Activated T-cell treated with anti-CD3 and anti-CD28 coated beads, Interleukin-2, amount 50 U/mL, for 4 hours (primary cell): Measurements from ENCODE around the gene PPP1CC. TPM values are rescaled to one million over a fixed set of nuclear protein-coding genes. Genes with fewer than 3 reads are reported as not detected.
A peak's percentile ranks its signal among the peaks of the same experiment; 100 is the strongest.
"Not testable (repeated sequence)": the region's sequence is repeated elsewhere in the genome, so short reads cannot be mapped to it uniquely, and the experiment has no call there.

Source experiments
- ATAC-seq, 2 donors: fragments of 200-7000 bp; cut with Tn5 transposase; one replicate each; pipeline ENCODE4 v1.10.0; 2021
- DNase-seq: peaks from one replicate; pipeline ENCODE4 v3.0.0-alpha.2; 2020
- H3K27me3 Mint-ChIP-seq: one replicate; pipeline ENCODE4 v1.8.0; 2021; ENCODE audit warnings: low read depth, mixed read lengths
- H3K36me3 Mint-ChIP-seq: one replicate; pipeline ENCODE4 v1.8.0; 2022; ENCODE audit warnings: mixed read lengths; ENCODE audit not compliant: insufficient read depth
- H3K4me1 Mint-ChIP-seq: one replicate; pipeline ENCODE4 v1.8.0; 2021; ENCODE audit warnings: low read depth, mixed read lengths
- H3K4me3 Mint-ChIP-seq: one replicate; pipeline ENCODE4 v1.8.0; 2021; ENCODE audit warnings: mild to moderate bottlenecking, moderate library complexity, mixed read lengths
- H3K9me3 Mint-ChIP-seq: one replicate; pipeline ENCODE4 v1.8.0; 2021; ENCODE audit warnings: mixed read lengths
- total RNA-seq, 3 donors: library from RNA; stranded (reverse); gene quantifications; one replicate each; pipeline ENCODE4 v1.2.1, GENCODE V29; 2021

The PPP1CC gene
- total RNA-seq, 3 donors from 2014 or later, result 345 to 413 (median 354) TPM

- Mint-ChIP-seq H3K36me3 (peaks cover 60% of the 10 kb centered on the region), H3K4me1 (peaks cover 33% of the 10 kb centered on the region), H3K27me3 (no peaks in the 10 kb centered on the region), H3K4me3 (no peak overlapping the region), H3K9me3 (no peaks in the 10 kb centered on the region)
- ATAC-seq (no peak), DNase-seq (no peak)
These were observed 17.4 kb downstream of the PPP1CC start for GRCh38 chr12:110725267-110725666.

- not testable (repeated sequence) for H3K9me3 Mint-ChIP-seq, H3K4me3 Mint-ChIP-seq, DNase-seq, ATAC-seq, H3K27me3 Mint-ChIP-seq
- Mint-ChIP-seq H3K36me3 (peaks cover 66% of the 10 kb centered on the region), H3K4me1 (peaks cover 29% of the 10 kb centered on the region)
These were observed 19.8 kb downstream of the PPP1CC start for GRCh38 chr12:110722892-110723291.

- no peak for ATAC-seq
- no peaks in the 10 kb centered on the region for H3K9me3 Mint-ChIP-seq
- no peak overlapping the region for H3K4me3 Mint-ChIP-seq
- H3K4me1 Mint-ChIP-seq, result peaks cover 30% of the 10 kb centered on the region
- no peak for DNase-seq
- no peaks in the 10 kb centered on the region for H3K27me3 Mint-ChIP-seq
- H3K36me3 Mint-ChIP-seq, result peaks cover 64% of the 10 kb centered on the region
These were observed 21.1 kb downstream of the PPP1CC start for GRCh38 chr12:110721570-110721969.

- Mint-ChIP-seq H3K36me3 (peaks cover 59% of the 10 kb centered on the region), H3K4me3 (no peak overlapping the region), H3K27me3 (no peaks in the 10 kb centered on the region), H3K9me3 (no peaks in the 10 kb centered on the region), H3K4me1 (peaks cover 24% of the 10 kb centered on the region)
- DNase-seq (no peak), ATAC-seq (no peak)
These were observed 22.2 kb downstream of the PPP1CC start for GRCh38 chr12:110720516-110720915.

- no peak overlapping the region for H3K4me3 Mint-ChIP-seq
- peaks cover 15% of the 10 kb centered on the region for H3K4me1 Mint-ChIP-seq
- H3K27me3 Mint-ChIP-seq, result no peaks in the 10 kb centered on the region
- no peaks in the 10 kb centered on the region for H3K9me3 Mint-ChIP-seq
- no peak for ATAC-seq
- no peak for DNase-seq
- peaks cover 47% of the 10 kb centered on the region for H3K36me3 Mint-ChIP-seq
These were observed 24.3 kb downstream of the PPP1CC start for GRCh38 chr12:110718222-110718908.

- H3K9me3 Mint-ChIP-seq, result no peaks in the 10 kb centered on the region
- H3K4me1 Mint-ChIP-seq, result peaks cover 15% of the 10 kb centered on the region
- H3K4me3 Mint-ChIP-seq, result no peak overlapping the region
- H3K27me3 Mint-ChIP-seq, result no peaks in the 10 kb centered on the region
- peaks cover 41% of the 10 kb centered on the region for H3K36me3 Mint-ChIP-seq
- ATAC-seq (peak; percentile 71 to 84), DNase-seq (no peak)
These were observed 25.7 kb downstream of the PPP1CC start for GRCh38 chr12:110717037-110717436.

GRCh38 chr12:110708917-110709316, 33.8 kb downstream of the PPP1CC start:
- no peaks in the 10 kb centered on the region for H3K27me3 Mint-ChIP-seq
- H3K36me3 Mint-ChIP-seq, result peaks cover 1% of the 10 kb centered on the region
- H3K4me1 Mint-ChIP-seq, result no peaks in the 10 kb centered on the region
- ATAC-seq (no peak), DNase-seq (no peak)
- H3K9me3 Mint-ChIP-seq, result no peaks in the 10 kb centered on the region
- H3K4me3 Mint-ChIP-seq, result no peak overlapping the region

- Mint-ChIP-seq H3K9me3 (no peaks in the 10 kb centered on the region), H3K27me3 (no peaks in the 10 kb centered on the region), H3K36me3 (peaks cover 1% of the 10 kb centered on the region), H3K4me3 (no peak overlapping the region), H3K4me1 (no peaks in the 10 kb centered on the region)
- DNase-seq, result no peak
- no peak for ATAC-seq
These were observed 37.4 kb downstream of the PPP1CC start for GRCh38 chr12:110705309-110705708.

GRCh38 chr12:110704750-110705149, 37.9 kb downstream of the PPP1CC start:
- no peaks in the 10 kb centered on the region for H3K9me3 Mint-ChIP-seq
- ATAC-seq (no peak), DNase-seq (no peak)
- H3K4me3 Mint-ChIP-seq, result no peak overlapping the region
- H3K4me1 Mint-ChIP-seq, result no peaks in the 10 kb centered on the region
- peaks cover 1% of the 10 kb centered on the region for H3K36me3 Mint-ChIP-seq
- H3K27me3 Mint-ChIP-seq, result no peaks in the 10 kb centered on the region

- Mint-ChIP-seq H3K4me1 (no peaks in the 10 kb centered on the region), H3K4me3 (no peak overlapping the region), H3K9me3 (no peaks in the 10 kb centered on the region), H3K27me3 (no peaks in the 10 kb centered on the region), H3K36me3 (peaks cover 1% of the 10 kb centered on the region)
- ATAC-seq, result no peak
- no peak for DNase-seq
These were observed 38.5 kb downstream of the PPP1CC start for GRCh38 chr12:110704231-110704630.

- no peak overlapping the region for H3K4me3 Mint-ChIP-seq
- DNase-seq (no peak), ATAC-seq (no peak)
- no peaks in the 10 kb centered on the region for H3K36me3 Mint-ChIP-seq
- peaks cover 5% of the 10 kb centered on the region for H3K4me1 Mint-ChIP-seq
- H3K9me3 Mint-ChIP-seq, result no peaks in the 10 kb centered on the region
- no peaks in the 10 kb centered on the region for H3K27me3 Mint-ChIP-seq
These were observed 40.6 kb downstream of the PPP1CC start for GRCh38 chr12:110702081-110702480.

- H3K36me3 Mint-ChIP-seq, result no peaks in the 10 kb centered on the region
- no peak overlapping the region for H3K4me3 Mint-ChIP-seq
- H3K27me3 Mint-ChIP-seq, result no peaks in the 10 kb centered on the region
- no peak for DNase-seq
- no peak for ATAC-seq
- no peaks in the 10 kb centered on the region for H3K9me3 Mint-ChIP-seq
- peaks cover 6% of the 10 kb centered on the region for H3K4me1 Mint-ChIP-seq
These were observed 42.9 kb downstream of the PPP1CC start for GRCh38 chr12:110699591-110700445.

- no peaks in the 10 kb centered on the region for H3K27me3 Mint-ChIP-seq
- H3K4me3 Mint-ChIP-seq, result no peak overlapping the region
- no peaks in the 10 kb centered on the region for H3K9me3 Mint-ChIP-seq
- peaks cover 9% of the 10 kb centered on the region for H3K4me1 Mint-ChIP-seq
- no peaks in the 10 kb centered on the region for H3K36me3 Mint-ChIP-seq
- peak; percentile 100 for ATAC-seq
- DNase-seq, result peak; percentile 63
These were observed 44.4 kb downstream of the PPP1CC start for GRCh38 chr12:110698171-110698902.

- Mint-ChIP-seq H3K9me3 (no peaks in the 10 kb centered on the region), H3K36me3 (no peaks in the 10 kb centered on the region), H3K4me3 (no peak overlapping the region), H3K27me3 (no peaks in the 10 kb centered on the region), H3K4me1 (peaks cover 9% of the 10 kb centered on the region)
- DNase-seq (no peak), ATAC-seq (no peak)
These were observed 45.5 kb downstream of the PPP1CC start for GRCh38 chr12:110697236-110697635.
